Calu3 (cell line): ENCODE measurements around the gene AMIGO2. TPM values are rescaled to one million over a fixed set of nuclear protein-coding genes. Genes with fewer than 3 reads are reported as not detected.
"Not testable (repeated sequence)": the region's sequence is repeated elsewhere in the genome, so short reads cannot be mapped to it uniquely, and the experiment has no call there.

Source experiments
- BruUV-seq: library from RNA; stranded (reverse); fragments of 400-500 nt; replicated peaks from 2 replicates; lab custom pipeline; 2021; lab: Mats Ljungman, UMichigan
- CTCF ChIA-PET: fragments of 300-600 bp; sonication (Branson Sonifier 250); formaldehyde crosslinking; loops from one replicate; lab custom pipeline; 2022; ENCODE audit warnings: antibody characterized with exemption; lab: Charles Lee
- DNase-seq: peaks from one replicate; pipeline ENCODE4 v3.0.0; 2022
- H3K27ac Mint-ChIP-seq: one replicate; pipeline ENCODE4 v1.8.0; 2022; ENCODE audit warnings: mixed read lengths; ENCODE audit not compliant: unreplicated experiment
- H3K27me3 Mint-ChIP-seq: one replicate; pipeline ENCODE4 v1.8.0; 2022; ENCODE audit warnings: mixed read lengths; ENCODE audit not compliant: unreplicated experiment
- H3K36me3 Mint-ChIP-seq: one replicate; pipeline ENCODE4 v1.8.0; 2022; ENCODE audit warnings: mild to moderate bottlenecking, moderate library complexity, mixed read lengths; ENCODE audit not compliant: insufficient read depth, unreplicated experiment
- H3K4me1 Mint-ChIP-seq: one replicate; pipeline ENCODE4 v1.8.0; 2022; ENCODE audit warnings: mild to moderate bottlenecking, low read depth, mixed read lengths; ENCODE audit not compliant: unreplicated experiment
- H3K4me3 Mint-ChIP-seq: one replicate; pipeline ENCODE4 v1.8.0; 2022; ENCODE audit warnings: mild to moderate bottlenecking, low read depth, moderate library complexity, mixed read lengths; ENCODE audit not compliant: unreplicated experiment
- H3K9me3 Mint-ChIP-seq: one replicate; pipeline ENCODE4 v1.8.0; 2022; ENCODE audit warnings: low read depth, mixed read lengths; ENCODE audit not compliant: unreplicated experiment
- intact Hi-C: fragments of 100-400 bp; cut with micrococcal nuclease; formaldehyde crosslinking; loops from one replicate; pipeline ENCODE4 v1.10.0; 2022; ENCODE audit not compliant: unreplicated experiment
- total RNA-seq: library from RNA; stranded (reverse); gene quantifications from 2 replicates; pipeline ENCODE4 v1.2.3, GENCODE V29; 2022
- TF ChIP-seq, protein P1 (sequence below): fragments of 200-600 bp; IDR thresholded peaks from one replicate; pipeline ENCODE4 v1.8.0; 2022; ENCODE audit warnings: antibody characterized with exemption; ENCODE audit not compliant: unreplicated experiment

The AMIGO2 gene
- total RNA-seq, 1 experiment from 2014 or later, result 66.2 TPM

DNA sequence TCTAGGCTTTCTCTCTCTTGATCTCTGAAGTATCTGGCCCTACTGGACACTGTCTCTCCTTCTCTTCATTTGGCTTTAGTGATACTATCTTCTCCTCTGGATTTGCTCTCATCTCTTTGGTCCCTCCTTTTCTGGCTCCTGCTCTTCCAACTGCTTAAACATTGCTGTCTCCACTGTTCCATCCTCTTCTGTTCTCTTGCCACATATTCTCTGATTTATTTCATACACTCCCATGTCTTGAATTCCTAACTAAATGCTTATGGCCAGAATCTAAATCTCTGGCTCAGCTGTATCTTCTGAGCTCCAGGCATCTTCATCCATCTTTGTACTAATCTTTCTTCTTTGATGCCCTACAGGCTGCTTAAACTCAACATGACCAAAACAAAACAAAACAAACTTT lies 25.8 kb downstream of the AMIGO2 start:
- TF ChIP-seq, protein P1, sequence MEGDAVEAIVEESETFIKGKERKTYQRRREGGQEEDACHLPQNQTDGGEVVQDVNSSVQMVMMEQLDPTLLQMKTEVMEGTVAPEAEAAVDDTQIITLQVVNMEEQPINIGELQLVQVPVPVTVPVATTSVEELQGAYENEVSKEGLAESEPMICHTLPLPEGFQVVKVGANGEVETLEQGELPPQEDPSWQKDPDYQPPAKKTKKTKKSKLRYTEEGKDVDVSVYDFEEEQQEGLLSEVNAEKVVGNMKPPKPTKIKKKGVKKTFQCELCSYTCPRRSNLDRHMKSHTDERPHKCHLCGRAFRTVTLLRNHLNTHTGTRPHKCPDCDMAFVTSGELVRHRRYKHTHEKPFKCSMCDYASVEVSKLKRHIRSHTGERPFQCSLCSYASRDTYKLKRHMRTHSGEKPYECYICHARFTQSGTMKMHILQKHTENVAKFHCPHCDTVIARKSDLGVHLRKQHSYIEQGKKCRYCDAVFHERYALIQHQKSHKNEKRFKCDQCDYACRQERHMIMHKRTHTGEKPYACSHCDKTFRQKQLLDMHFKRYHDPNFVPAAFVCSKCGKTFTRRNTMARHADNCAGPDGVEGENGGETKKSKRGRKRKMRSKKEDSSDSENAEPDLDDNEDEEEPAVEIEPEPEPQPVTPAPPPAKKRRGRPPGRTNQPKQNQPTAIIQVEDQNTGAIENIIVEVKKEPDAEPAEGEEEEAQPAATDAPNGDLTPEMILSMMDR, result no peak
- H3K27me3 Mint-ChIP-seq, result no peaks in the 10 kb centered on the region
- intact Hi-C loops, result no loop called here
- no peak for DNase-seq
- CTCF ChIA-PET, result no interaction called here
- no peak overlapping the region for H3K4me3 Mint-ChIP-seq
- no TSS peak for BruUV-seq
- peaks cover 17% of the 10 kb centered on the region for H3K9me3 Mint-ChIP-seq
- no peaks in the 10 kb centered on the region for H3K4me1 Mint-ChIP-seq
- no peaks in the 10 kb centered on the region for H3K36me3 Mint-ChIP-seq
- H3K27ac Mint-ChIP-seq, result no peak overlapping the region

DNA sequence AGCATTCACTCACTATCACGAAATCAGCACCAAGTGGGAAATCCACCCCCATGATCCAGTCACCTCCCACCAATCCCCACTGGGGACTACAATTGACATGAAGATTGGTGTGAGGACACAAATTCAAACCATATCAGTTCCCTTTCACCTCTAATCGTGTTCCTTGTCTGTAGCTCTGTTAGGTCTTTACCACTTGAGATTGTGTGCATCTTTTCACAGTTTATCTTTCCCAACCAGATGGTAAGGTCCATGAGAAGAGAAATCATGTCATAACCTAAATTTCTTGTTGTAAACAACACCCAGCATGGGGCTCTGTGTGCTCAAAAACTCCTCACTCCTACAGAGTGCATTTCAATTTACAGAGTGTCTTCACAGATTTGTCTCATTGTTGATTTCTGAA lies 27.5 kb downstream of the AMIGO2 start:
- Mint-ChIP-seq H3K4me3 (no peak overlapping the region), H3K4me1 (peaks cover 9% of the 10 kb centered on the region), H3K27ac (no peak overlapping the region), H3K36me3 (no peaks in the 10 kb centered on the region), H3K9me3 (peaks cover 16% of the 10 kb centered on the region), H3K27me3 (no peaks in the 10 kb centered on the region)
- CTCF ChIA-PET, result no interaction called here
- DNase-seq, result no peak
- intact Hi-C loops, result no loop called here
- TF ChIP-seq, protein P1, result no peak
- BruUV-seq, result no TSS peak

DNA sequence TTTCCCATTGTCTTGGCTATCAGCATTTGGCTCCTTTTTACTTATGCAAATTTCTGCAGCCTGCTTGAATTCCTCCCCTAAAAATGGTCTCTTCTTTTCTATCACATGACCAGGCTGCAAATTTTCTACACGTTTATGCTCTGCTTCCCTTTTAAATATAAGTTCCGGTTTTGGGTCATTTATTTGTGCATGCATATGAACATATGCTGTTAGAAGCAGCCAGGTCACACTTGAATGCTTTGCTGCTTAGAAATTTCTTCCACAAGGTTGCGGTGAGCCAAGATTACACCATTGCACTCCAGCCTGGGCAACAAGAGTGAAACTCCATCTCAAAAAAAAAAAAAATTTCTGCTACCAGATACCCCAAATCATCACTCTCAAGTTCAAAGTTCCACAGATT lies 28.5 kb downstream of the AMIGO2 start:
- H3K36me3 Mint-ChIP-seq, DNase-seq, H3K27ac Mint-ChIP-seq, H3K27me3 Mint-ChIP-seq, CTCF ChIA-PET, H3K4me1 Mint-ChIP-seq, intact Hi-C loops, BruUV-seq, H3K4me3 Mint-ChIP-seq: not testable (repeated sequence)
- peaks cover 13% of the 10 kb centered on the region for H3K9me3 Mint-ChIP-seq

DNA sequence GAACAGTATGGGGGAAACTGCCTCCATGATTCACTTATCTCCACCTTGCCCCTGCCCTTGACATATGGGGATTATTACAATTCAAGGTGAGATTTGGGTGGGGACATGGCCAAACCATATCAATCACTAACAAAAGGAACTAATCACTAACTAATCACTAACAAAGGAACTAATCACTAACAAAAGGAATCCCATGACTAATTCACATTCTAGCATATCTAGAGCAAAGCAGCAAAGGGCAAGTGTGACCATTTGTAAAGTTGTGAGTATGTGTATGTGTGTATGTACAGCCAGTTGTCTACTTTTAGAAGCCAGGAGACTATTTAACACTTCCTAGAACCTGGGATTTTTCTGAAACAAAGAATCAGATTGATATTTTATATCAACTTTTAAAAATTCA lies 31.2 kb downstream of the AMIGO2 start:
- no TSS peak for BruUV-seq
- H3K36me3 Mint-ChIP-seq, result no peaks in the 10 kb centered on the region
- peaks cover 12% of the 10 kb centered on the region for H3K9me3 Mint-ChIP-seq
- H3K27me3 Mint-ChIP-seq, result no peaks in the 10 kb centered on the region
- TF ChIP-seq, protein P1, result no peak
- H3K27ac Mint-ChIP-seq, result no peak overlapping the region
- peaks cover 9% of the 10 kb centered on the region for H3K4me1 Mint-ChIP-seq
- intact Hi-C loops, result no loop called here
- CTCF ChIA-PET, result no interaction called here
- DNase-seq, result no peak
- H3K4me3 Mint-ChIP-seq, result no peak overlapping the region

DNA sequence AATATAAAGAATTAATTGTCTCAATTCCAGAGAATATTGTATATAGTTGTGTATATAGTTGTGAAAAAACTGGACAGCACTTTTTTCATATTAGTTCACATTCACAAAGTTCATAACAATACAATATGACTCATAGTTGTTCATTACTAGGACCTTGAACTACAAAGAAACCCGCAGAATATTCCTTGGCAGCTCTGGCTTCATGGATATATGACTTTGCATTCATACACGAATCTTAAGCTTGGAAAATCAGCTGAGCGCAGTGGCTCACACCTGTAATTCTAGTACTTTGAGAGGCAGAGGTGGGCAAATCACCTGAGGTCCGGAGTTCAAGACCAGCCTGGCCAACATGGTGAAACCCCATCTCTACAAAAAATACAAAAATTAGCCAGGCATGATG lies 38.4 kb downstream of the AMIGO2 start:
- no TSS peak for BruUV-seq
- DNase-seq, result no peak
- CTCF ChIA-PET, result no interaction called here
- Mint-ChIP-seq H3K9me3 (peaks cover 3% of the 10 kb centered on the region), H3K36me3 (peaks cover 11% of the 10 kb centered on the region), H3K27ac (no peak overlapping the region), H3K4me1 (peaks cover 16% of the 10 kb centered on the region), H3K27me3 (no peaks in the 10 kb centered on the region), H3K4me3 (no peak overlapping the region)
- intact Hi-C loops, result no loop called here
- TF ChIP-seq, protein P1, result no peak
